ENCODE measurements around the gene KCNK3.

KCNK3 gene

DNA sequence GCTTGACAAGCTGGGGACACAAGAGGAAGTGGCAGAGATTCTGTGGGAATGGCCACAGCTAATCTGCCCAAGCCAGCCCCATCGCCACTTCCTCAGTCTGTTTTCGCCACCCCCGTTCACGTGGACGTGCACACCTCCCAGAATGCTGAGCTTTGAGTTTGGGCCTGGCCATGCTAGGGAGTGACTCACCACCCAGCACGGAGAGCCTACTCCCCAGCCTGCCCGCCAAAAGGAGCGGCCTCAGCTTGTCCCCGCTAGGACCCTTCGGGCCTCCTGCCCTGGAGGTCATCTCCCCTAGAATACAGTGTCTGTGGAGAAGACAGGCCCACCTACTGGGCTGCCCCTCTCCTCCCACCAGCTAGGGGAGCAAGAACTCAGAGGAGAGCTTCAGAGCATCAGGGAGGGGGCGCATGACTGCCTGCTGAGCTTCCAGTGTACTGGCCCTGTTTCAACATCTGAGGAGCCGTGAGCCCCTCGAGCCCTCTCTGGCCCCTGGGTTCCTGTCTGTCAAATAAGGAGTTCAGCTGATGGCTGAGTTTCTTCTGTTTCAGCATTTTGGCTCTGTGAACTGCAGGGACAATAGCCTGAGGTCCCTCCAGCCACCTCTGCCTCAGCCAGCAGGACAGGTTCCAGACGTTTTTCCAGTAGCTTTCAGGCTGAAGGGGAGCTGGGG, 76.7 kb downstream of the KCNK3 start:
- Histone ChIP-seq H3K27me3 (ENCODE audit: control insufficient read depth, insufficient read depth, low read length) (peaks cover 10% of the 10 kb centered on the region), H3K36me3 (ENCODE audit: control insufficient read depth, low read depth, low read length) (no peaks in the 10 kb centered on the region), H3K9ac (ENCODE audit: low read length) (no peak overlapping the region), H3K4me1 (ENCODE audit: control insufficient read depth, low read depth, low read length) (peaks cover 4% of the 10 kb centered on the region), H3K27ac (ENCODE audit: low read length) (no peak overlapping the region), H3K4me3 (ENCODE audit: low read length) (no peak overlapping the region), H3K9me3 (ENCODE audit: control insufficient read depth, low read depth, low read length) (no peaks in the 10 kb centered on the region)

DNA sequence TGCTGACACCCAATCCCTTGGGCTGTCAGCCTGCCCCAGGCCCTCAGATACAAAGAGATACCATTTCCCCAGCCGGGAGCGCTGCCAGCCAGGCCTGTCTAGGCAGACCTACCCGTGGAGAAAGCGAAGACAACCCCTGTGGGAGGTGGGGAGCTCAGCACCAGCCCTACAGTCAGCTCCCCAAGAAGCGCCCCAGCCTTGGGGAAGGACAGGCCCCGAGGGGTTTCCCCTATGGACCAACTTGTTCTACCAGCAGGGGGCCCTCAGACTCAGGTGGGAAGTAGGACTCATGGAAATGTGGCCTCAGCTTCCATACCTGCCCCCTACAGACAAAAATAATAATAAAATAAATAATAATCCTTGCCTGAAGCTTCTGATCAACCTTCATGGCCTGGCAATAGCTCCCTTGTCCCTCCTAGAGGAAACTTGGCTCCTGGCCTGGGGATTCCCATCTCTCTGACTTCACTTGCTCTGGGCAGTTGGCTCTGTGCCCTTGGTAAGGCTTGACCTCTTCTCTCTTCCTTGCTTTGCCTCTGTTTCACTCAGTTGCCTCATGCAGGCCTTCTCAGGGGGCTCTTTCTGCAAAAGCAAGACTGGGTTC, 78.6 kb downstream of the KCNK3 start:
- Histone ChIP-seq H3K4me1 (ENCODE audit: control insufficient read depth, low read depth, low read length) (peaks cover 4% of the 10 kb centered on the region), H3K4me3 (ENCODE audit: low read length) (no peak overlapping the region), H3K27ac (ENCODE audit: low read length) (no peak overlapping the region)

DNA sequence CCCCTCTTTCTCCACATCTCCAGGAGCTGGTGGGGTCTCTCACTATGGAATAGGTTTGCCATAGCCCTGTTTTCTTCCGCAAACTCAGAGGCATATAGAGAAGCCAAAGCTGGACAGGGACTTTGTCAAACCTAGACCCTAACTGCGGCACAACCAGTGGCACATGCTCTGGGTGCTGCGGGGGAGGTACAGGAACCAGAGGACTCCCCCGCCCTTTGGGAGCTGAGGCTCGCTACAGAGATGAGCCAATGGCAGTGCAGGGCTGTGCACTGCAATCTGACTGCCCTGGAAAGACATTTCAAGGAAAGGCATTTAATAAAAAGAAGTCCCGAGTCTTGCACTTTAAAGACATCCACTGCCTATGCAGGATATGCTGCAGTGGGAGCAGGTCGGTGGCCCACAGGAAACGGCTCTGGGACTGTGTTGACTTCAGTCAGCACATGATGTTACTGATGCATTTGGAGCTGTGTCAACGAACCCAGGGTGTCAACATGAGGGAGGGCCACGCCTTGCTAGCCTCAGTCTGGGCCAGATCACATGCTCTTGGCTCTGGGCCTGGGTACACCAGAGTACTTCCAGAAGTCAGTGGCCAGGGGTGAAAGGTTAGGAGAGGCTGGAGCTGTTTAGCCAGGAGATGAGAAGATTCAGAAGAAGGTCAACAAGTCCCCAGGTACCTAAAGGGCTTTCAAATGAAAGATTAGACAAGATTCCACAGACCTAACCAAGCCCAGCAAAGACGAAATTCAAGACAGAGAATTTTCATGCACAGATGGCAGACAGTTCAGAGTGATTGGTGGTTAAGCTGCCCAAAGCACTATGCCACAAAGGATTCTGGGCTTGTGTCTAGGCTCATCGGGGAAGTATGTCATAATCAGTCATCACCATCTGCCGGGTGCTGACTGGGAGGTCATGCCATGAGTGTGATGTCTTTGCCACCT, 79.8 kb downstream of the KCNK3 start:
- Histone ChIP-seq H3K9ac (ENCODE audit: low read length) (no peak overlapping the region), H3K27me3 (ENCODE audit: control insufficient read depth, insufficient read depth, low read length) (no peaks in the 10 kb centered on the region), H3K9me3 (ENCODE audit: control insufficient read depth, low read depth, low read length) (no peaks in the 10 kb centered on the region), H3K4me1 (ENCODE audit: control insufficient read depth, low read depth, low read length) (peaks cover under 1% of the 10 kb centered on the region), H3K36me3 (ENCODE audit: control insufficient read depth, low read depth, low read length) (peaks cover 6% of the 10 kb centered on the region), H3K4me3 (ENCODE audit: low read length) (no peak overlapping the region), H3K27ac (ENCODE audit: low read length) (no peak overlapping the region)

More for the DNA sequence above, 78.6 kb downstream of the KCNK3 start:
- Histone ChIP-seq H3K9ac (ENCODE audit: low read length) (no peak overlapping the region), H3K27me3 (ENCODE audit: control insufficient read depth, insufficient read depth, low read length) (no peaks in the 10 kb centered on the region), H3K36me3 (ENCODE audit: control insufficient read depth, low read depth, low read length) (peaks cover 5% of the 10 kb centered on the region), H3K9me3 (ENCODE audit: control insufficient read depth, low read depth, low read length) (no peaks in the 10 kb centered on the region)

- Histone ChIP-seq H3K27ac (ENCODE audit: low read length) (no peak overlapping the region), H3K27me3 (ENCODE audit: control insufficient read depth, insufficient read depth, low read length) (no peaks in the 10 kb centered on the region), H3K36me3 (ENCODE audit: control insufficient read depth, low read depth, low read length) (peaks cover 11% of the 10 kb centered on the region), H3K4me1 (ENCODE audit: control insufficient read depth, low read depth, low read length) (no peaks in the 10 kb centered on the region), H3K9me3 (ENCODE audit: control insufficient read depth, low read depth, low read length) (no peaks in the 10 kb centered on the region), H3K4me3 (ENCODE audit: low read length) (no peak overlapping the region), H3K9ac (ENCODE audit: low read length) (no peak overlapping the region)
Observed at GRCh38 chr2:26776195-26776800, 83.8 kb downstream of the KCNK3 start.

DNA sequence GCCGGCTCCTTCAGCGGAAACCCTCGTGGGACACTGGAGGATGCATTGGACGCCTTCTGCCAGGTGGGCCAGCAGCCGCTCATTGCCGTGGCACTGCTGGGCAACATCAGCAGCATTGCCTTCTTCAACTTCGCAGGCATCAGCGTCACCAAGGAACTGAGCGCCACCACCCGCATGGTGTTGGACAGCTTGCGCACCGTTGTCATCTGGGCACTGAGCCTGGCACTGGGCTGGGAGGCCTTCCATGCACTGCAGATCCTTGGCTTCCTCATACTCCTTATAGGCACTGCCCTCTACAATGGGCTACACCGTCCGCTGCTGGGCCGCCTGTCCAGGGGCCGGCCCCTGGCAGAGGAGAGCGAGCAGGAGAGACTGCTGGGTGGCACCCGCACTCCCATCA, 85.6 kb downstream of the KCNK3 start:
- no peak overlapping the region for H3K27ac ChIP-seq (ENCODE audit: low read length)
- H3K4me3 ChIP-seq (ENCODE audit: low read length) = no peak overlapping the region
- H3K9ac ChIP-seq (ENCODE audit: low read length) = no peak overlapping the region
- H3K9me3 ChIP-seq (ENCODE audit: control insufficient read depth, low read depth, low read length) = no peaks in the 10 kb centered on the region
- no peaks in the 10 kb centered on the region for H3K4me1 ChIP-seq (ENCODE audit: control insufficient read depth, low read depth, low read length)
- H3K27me3 ChIP-seq (ENCODE audit: control insufficient read depth, insufficient read depth, low read length) = no peaks in the 10 kb centered on the region
- peaks cover 11% of the 10 kb centered on the region for H3K36me3 ChIP-seq (ENCODE audit: control insufficient read depth, low read depth, low read length)

DNA sequence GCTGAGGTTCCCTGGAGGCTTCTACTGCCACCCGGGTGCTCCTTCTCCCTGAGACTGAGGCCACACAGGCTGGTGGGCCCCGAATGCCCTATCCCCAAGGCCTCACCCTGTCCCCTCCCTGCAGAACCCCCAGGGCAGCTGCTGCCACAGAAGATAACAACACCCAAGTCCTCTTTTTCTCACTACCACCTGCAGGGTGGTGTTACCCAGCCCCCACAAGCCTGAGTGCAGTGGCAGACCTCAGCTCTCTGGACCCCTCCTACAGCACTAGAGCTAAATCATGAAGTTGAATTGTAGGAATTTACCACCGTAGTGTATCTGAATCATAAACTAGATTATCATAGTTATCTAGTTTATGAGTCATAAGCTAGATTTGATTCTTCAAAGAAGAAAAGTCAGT, 86.0 kb downstream of the KCNK3 start:
- H3K9ac ChIP-seq (ENCODE audit: low read length) = no peak overlapping the region

GRCh38 chr2:26780203-26780760, 87.8 kb downstream of the KCNK3 start:
- Histone ChIP-seq H3K4me3 (ENCODE audit: low read length) (no peak overlapping the region), H3K27me3 (ENCODE audit: control insufficient read depth, insufficient read depth, low read length) (peaks cover 4% of the 10 kb centered on the region), H3K4me1 (ENCODE audit: control insufficient read depth, low read depth, low read length) (no peaks in the 10 kb centered on the region), H3K36me3 (ENCODE audit: control insufficient read depth, low read depth, low read length) (peaks cover 11% of the 10 kb centered on the region), H3K27ac (ENCODE audit: low read length) (no peak overlapping the region), H3K9me3 (ENCODE audit: control insufficient read depth, low read depth, low read length) (no peaks in the 10 kb centered on the region), H3K9ac (ENCODE audit: low read length) (no peak overlapping the region)

More for the DNA sequence above, 86.0 kb downstream of the KCNK3 start:
- Histone ChIP-seq H3K4me3 (ENCODE audit: low read length) (no peak overlapping the region), H3K27me3 (ENCODE audit: control insufficient read depth, insufficient read depth, low read length) (no peaks in the 10 kb centered on the region), H3K4me1 (ENCODE audit: control insufficient read depth, low read depth, low read length) (no peaks in the 10 kb centered on the region), H3K27ac (ENCODE audit: low read length) (no peak overlapping the region), H3K9me3 (ENCODE audit: control insufficient read depth, low read depth, low read length) (no peaks in the 10 kb centered on the region), H3K36me3 (ENCODE audit: control insufficient read depth, low read depth, low read length) (peaks cover 11% of the 10 kb centered on the region)

Measured in iPS-18a (cell line).